ENCODE measurements around the gene MRPS34. TPM values are rescaled to one million over a fixed set of nuclear protein-coding genes. Genes with fewer than 3 reads are reported as not detected.

The MRPS34 gene
- total and polyA plus RNA-seq, 10 of the 15 experiments (the other 5 are each of a cell fraction or from before 2014, with no cell fraction given), result 3.6 to 285 (median 147) TPM

DNA sequence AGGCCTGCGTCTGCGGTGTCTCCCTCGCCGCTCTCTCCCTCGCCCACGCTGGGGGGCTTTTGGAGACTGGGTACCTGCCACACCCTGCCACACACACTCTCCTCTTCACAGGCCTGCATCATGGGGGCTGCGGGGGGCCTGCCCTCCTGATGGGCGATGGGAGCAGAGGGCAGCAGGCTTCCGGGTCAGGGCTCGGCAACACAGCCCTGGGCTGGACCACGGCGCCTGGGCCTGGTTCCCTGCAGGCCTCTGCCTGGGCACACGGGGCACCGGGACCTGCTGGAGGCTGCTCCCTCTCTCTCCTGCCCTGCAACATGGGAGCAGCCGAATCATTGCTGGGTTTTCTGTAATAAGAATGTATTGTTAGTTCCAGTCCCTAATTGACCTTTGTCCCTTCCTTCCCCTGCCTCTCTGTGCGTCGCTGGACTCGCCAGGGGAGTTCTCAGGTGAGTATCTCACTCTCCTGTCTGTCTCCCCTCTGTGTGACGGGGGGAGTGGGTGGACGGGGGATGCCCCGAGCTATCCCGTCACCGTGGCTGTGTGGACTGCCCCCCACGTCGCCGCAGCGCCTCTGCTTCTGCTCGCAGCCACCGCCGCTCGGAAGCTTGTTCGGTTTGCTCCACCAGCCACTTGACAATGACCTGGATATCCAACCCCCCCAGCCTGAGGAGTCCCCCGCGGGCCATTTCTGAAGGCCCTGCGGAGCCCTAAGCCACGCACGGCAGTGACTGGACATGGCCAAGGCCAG is 15.0 kb downstream of the MRPS34 start:
- ChIA-PET POLR2A (no interaction called here), SMC1A (ENCODE audit: uncharacterized antibody, unreplicated experiment) (no interaction called here), RAD21 (ENCODE audit: unreplicated experiment) (no interaction called here), CTCF (no interaction called here)
- no peak overlapping the region for H3K9ac ChIP-seq (ENCODE audit: control insufficient read depth, insufficient read depth, low read length)
- peak; percentile 35; the same call in 1 of the 2 replicates for TF ChIP-seq POLR2A (IDR thresholded peaks at IDR 0.05; ENCODE audit: low read depth, low read length)
- TF ChIP-seq SRF (IDR thresholded peaks at IDR 0.05; ENCODE audit: low read depth in 2 of 2, low read length in 2 of 2), result no peak
- H3K4me1 ChIP-seq (ENCODE audit: control insufficient read depth, insufficient read depth, low read length), result no peaks in the 10 kb centered on the region
- BruUV-seq (replicated peaks), result no TSS peak
- H3K79me2 ChIP-seq (ENCODE audit: control insufficient read depth, insufficient read depth, low read length), result no peaks in the 10 kb centered on the region
- FAIRE-seq, result no peak
- H3K27me3 ChIP-seq (replicated peaks in 1 of 2; ENCODE audit: control insufficient read depth in 2 of 2, insufficient read depth in 2 of 2, low read length in 1 of 2), result no peaks in the 10 kb centered on the region
- WGBS (ENCODE audit: insufficient coverage, insufficient replicate concordance, low lambda C conversion rate, missing lambda C conversion rate), result 93% methylated on average over 37 of the region's 37 CpGs
- H3K4me3 ChIP-seq, result no peak overlapping the region
- no peaks in the 10 kb centered on the region for H4K20me1 ChIP-seq (ENCODE audit: control insufficient read depth, insufficient read depth)
- intact Hi-C loops (cut with micrococcal nuclease; ENCODE audit: unreplicated experiment) (no loop called here), in situ Hi-C loops (cut with MboI) (no loop called here)
- no peak overlapping the region for H2AFZ ChIP-seq (ENCODE audit: control insufficient read depth, low read depth, low read length)
- no peak for DNase-seq (ENCODE audit: low read depth, low spot score)
- no peak for ATAC-seq
- no peak overlapping the region for H3K27ac ChIP-seq (ENCODE audit: control insufficient read depth, insufficient read depth)
- H3K36me3 ChIP-seq (ENCODE audit: control insufficient read depth in 2 of 2, insufficient read depth in 2 of 2, low read length in 1 of 2), result peaks cover 0 to 6% of the 10 kb centered on the region in 2 experiments; a peak in 3 of 4 replicates
- no peaks in the 10 kb centered on the region for H3K9me3 ChIP-seq (replicated peaks; ENCODE audit: control insufficient read depth, insufficient read depth, low read length)
- no peak overlapping the region for H3K4me2 ChIP-seq (ENCODE audit: control insufficient read depth, insufficient read depth)

DNA sequence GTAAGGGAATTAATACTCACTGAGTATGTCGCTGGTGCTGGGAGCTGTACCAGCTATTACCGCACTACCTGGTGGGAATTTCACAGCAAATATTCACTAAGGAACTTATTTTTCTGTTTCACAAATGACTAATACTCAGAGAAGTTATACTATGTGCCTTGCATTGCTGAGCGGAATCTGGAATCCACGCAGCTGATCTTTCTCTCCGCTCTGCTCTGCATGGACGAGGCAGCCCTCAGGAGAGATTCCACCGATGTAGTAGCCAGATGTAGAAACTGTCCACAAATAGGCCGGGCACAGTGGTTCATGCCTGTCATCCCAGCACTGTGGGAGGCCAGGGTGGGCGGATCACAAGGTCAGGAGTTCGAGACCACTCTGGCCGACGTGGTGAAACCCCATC is 18.7 kb downstream of the MRPS34 start:
- no peak overlapping the region for H3K4me3 ChIP-seq
- H3K27me3 ChIP-seq (replicated peaks in 1 of 2; ENCODE audit: control insufficient read depth in 2 of 2, insufficient read depth in 2 of 2, low read length in 1 of 2), result no peaks in the 10 kb centered on the region
- ChIA-PET SMC1A (ENCODE audit: uncharacterized antibody, unreplicated experiment) (interaction anchor here (1.1 kb wide), 1 partner anchor 31 kb away, joined by 3 read pairs; no protein-coding TSS in a partner anchor), RAD21 (ENCODE audit: unreplicated experiment) (no interaction called here), POLR2A (interaction anchor here (0.7 kb wide), 1 partner anchor 443 kb away, joined by 3 read pairs; no protein-coding TSS in a partner anchor), CTCF (interaction anchor here (0.6 kb wide), 1 partner anchor 387 kb away, joined by 3 read pairs; no protein-coding TSS in a partner anchor)
- DNase-seq (ENCODE audit: low read depth, low spot score) (no peak), FAIRE-seq (no peak), ATAC-seq (no peak)
- in situ Hi-C loops (cut with MboI), result no loop called here
- no TSS peak for BruUV-seq (replicated peaks)
- H3K27ac ChIP-seq (ENCODE audit: control insufficient read depth, insufficient read depth), result no peak overlapping the region
- 95% methylated on average over 12 of the region's 12 CpGs for WGBS (ENCODE audit: insufficient coverage, insufficient replicate concordance, low lambda C conversion rate, missing lambda C conversion rate)
- H4K20me1 ChIP-seq (ENCODE audit: control insufficient read depth, insufficient read depth), result no peaks in the 10 kb centered on the region
- H3K4me2 ChIP-seq (ENCODE audit: control insufficient read depth, insufficient read depth), result no peak overlapping the region
- TF ChIP-seq IRF4 (IDR thresholded peaks at IDR 0.05; ENCODE audit: low read depth, low read length) (no peak), NR2F1 (conservative IDR thresholded peaks at IDR 0.05) (no peak), MEF2A (IDR thresholded peaks at IDR 0.05; ENCODE audit: insufficient read depth, low read depth, low read length) (no peak), GATAD2B (conservative IDR thresholded peaks at IDR 0.05; ENCODE audit: low read depth) (no peak), DPF2 (IDR thresholded peaks at IDR 0.05) (no peak), CHD2 (IDR thresholded peaks at IDR 0.05; ENCODE audit: borderline replicate concordance, low read depth, low read length) (no peak), CBFB (IDR thresholded peaks at IDR 0.05; ENCODE audit: low read depth) (no peak), NFYA (IDR thresholded peaks at IDR 0.05; ENCODE audit: borderline replicate concordance, low read depth, low read length) (no peak)
- TF ChIP-seq, protein P1, sequence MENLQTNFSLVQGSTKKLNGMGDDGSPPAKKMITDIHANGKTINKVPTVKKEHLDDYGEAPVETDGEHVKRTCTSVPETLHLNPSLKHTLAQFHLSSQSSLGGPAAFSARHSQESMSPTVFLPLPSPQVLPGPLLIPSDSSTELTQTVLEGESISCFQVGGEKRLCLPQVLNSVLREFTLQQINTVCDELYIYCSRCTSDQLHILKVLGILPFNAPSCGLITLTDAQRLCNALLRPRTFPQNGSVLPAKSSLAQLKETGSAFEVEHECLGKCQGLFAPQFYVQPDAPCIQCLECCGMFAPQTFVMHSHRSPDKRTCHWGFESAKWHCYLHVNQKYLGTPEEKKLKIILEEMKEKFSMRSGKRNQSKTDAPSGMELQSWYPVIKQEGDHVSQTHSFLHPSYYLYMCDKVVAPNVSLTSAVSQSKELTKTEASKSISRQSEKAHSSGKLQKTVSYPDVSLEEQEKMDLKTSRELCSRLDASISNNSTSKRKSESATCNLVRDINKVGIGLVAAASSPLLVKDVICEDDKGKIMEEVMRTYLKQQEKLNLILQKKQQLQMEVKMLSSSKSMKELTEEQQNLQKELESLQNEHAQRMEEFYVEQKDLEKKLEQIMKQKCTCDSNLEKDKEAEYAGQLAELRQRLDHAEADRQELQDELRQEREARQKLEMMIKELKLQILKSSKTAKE (IDR thresholded peaks at IDR 0.05; ENCODE audit: low read depth, poor library complexity, severe bottlenecking), result no peak
- TF ChIP-seq, protein P2, sequence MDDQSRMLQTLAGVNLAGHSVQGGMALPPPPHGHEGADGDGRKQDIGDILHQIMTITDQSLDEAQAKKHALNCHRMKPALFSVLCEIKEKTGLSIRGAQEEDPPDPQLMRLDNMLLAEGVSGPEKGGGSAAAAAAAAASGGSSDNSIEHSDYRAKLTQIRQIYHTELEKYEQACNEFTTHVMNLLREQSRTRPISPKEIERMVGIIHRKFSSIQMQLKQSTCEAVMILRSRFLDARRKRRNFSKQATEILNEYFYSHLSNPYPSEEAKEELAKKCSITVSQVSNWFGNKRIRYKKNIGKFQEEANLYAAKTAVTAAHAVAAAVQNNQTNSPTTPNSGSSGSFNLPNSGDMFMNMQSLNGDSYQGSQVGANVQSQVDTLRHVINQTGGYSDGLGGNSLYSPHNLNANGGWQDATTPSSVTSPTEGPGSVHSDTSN (IDR thresholded peaks at IDR 0.05; ENCODE audit: insufficient replicate concordance, low read depth, low read length), result no peak
- H3K9ac ChIP-seq (ENCODE audit: control insufficient read depth, insufficient read depth, low read length), result no peak overlapping the region
- intact Hi-C loops (cut with micrococcal nuclease; ENCODE audit: unreplicated experiment), result no loop called here
- H2AFZ ChIP-seq (ENCODE audit: control insufficient read depth, low read depth, low read length), result no peak overlapping the region
- no peaks in the 10 kb centered on the region for H3K79me2 ChIP-seq (ENCODE audit: control insufficient read depth, insufficient read depth, low read length)
- H3K4me1 ChIP-seq (ENCODE audit: control insufficient read depth, insufficient read depth, low read length), result no peaks in the 10 kb centered on the region
- H3K9me3 ChIP-seq (replicated peaks; ENCODE audit: control insufficient read depth, insufficient read depth, low read length), result no peaks in the 10 kb centered on the region
- peaks cover 5 to 8% of the 10 kb centered on the region in 2 experiments for H3K36me3 ChIP-seq (ENCODE audit: control insufficient read depth in 2 of 2, insufficient read depth in 2 of 2, low read length in 1 of 2)

Data from GM12878 (cell line).